DND-41 (cell line): Measurements from ENCODE around the gene CCDC107.

Source experiments
- CTCF ChIP-seq: IDR thresholded peaks from 2 replicates; pipeline ENCODE4 v1.5.1; 2012; ENCODE audit warnings: borderline replicate concordance, low read length, moderate library complexity, mild to moderate bottlenecking; ENCODE audit not compliant: poor library complexity, severe bottlenecking; ENCODE audit errors: extremely low read depth
- EZH2 ChIP-seq: IDR thresholded peaks from 3 replicates; pipeline ENCODE4 v1.6.1; 2012; ENCODE audit warnings: borderline replicate concordance, low read depth, mild to moderate bottlenecking, moderate library complexity, low read length, inconsistent platforms; ENCODE audit not compliant: severe bottlenecking

GRCh38 chr9:35703906-35704672 lies 46.0 kb downstream of the CCDC107 start:
- TF ChIP-seq EZH2, result no peak
- TF ChIP-seq CTCF, result no peak
